IPS-20b (cell line): ENCODE data around the gene CROCC2.

Source experiments
- H3K27ac ChIP-seq: one replicate; pipeline ENCODE4 v1.5.1; 2013; ENCODE audit warnings: low read length
- H3K27me3 ChIP-seq: 2 replicates; pipeline ENCODE4 v1.6.1; 2013; ENCODE audit warnings: mild to moderate bottlenecking, low read length, inconsistent platforms; ENCODE audit not compliant: insufficient read depth
- H3K36me3 ChIP-seq: 2 replicates; pipeline ENCODE4 v1.6.1; 2013; ENCODE audit warnings: low read depth, mild to moderate bottlenecking, inconsistent platforms, low read length, moderate library complexity; ENCODE audit not compliant: insufficient read depth
- H3K4me1 ChIP-seq: 2 replicates; pipeline ENCODE4 v1.6.1; 2013; ENCODE audit warnings: mild to moderate bottlenecking, control low read depth, inconsistent platforms, low read length, moderate library complexity; ENCODE audit not compliant: insufficient read depth
- H3K4me3 ChIP-seq: 2 replicates; pipeline ENCODE4 v1.5.1; 2013; ENCODE audit warnings: mild to moderate bottlenecking, low read length, inconsistent platforms
- H3K9ac ChIP-seq: 2 replicates; pipeline ENCODE4 v1.6.1; 2013; ENCODE audit warnings: low read depth, mild to moderate bottlenecking, inconsistent platforms, low read length, moderate library complexity
- H3K9me3 ChIP-seq: 2 replicates; pipeline ENCODE4 v1.6.1; 2013; ENCODE audit warnings: mild to moderate bottlenecking, low read depth, low read length, inconsistent platforms; ENCODE audit not compliant: insufficient read depth

The CROCC2 gene

GRCh38 chr2:240878341-240878936, 27.7 kb upstream of the CROCC2 start:
- no peak overlapping the region for H3K9ac ChIP-seq
- no peak overlapping the region for H3K27ac ChIP-seq
- H3K4me3 ChIP-seq: no peak overlapping the region
- no peaks in the 10 kb centered on the region for H3K9me3 ChIP-seq
- H3K27me3 ChIP-seq: no peaks in the 10 kb centered on the region
- H3K36me3 ChIP-seq: no peaks in the 10 kb centered on the region
- no peaks in the 10 kb centered on the region for H3K4me1 ChIP-seq

DNA sequence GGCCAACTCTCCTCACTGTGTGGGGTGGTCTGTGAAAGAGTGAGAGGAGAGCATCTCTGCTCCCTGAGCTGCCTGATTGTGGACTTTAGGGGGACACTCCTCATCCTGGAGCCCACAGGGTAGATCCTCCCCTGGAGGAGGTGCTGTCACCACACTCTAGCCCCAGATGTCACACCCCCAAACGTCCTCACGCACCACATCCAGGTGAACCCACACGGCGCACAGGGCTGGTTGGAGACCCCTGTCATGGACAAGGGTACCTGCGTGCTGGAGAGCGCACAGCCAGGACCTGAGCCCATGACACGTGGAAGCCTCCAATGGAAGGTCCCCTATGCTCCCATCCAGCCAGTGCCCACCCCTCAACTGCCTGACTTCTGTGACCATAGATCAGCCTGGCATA, 27.0 kb upstream of the CROCC2 start:
- H3K36me3 ChIP-seq: no peaks in the 10 kb centered on the region
- no peaks in the 10 kb centered on the region for H3K27me3 ChIP-seq
- H3K27ac ChIP-seq: no peak overlapping the region
- H3K4me3 ChIP-seq: no peak overlapping the region
- no peaks in the 10 kb centered on the region for H3K9me3 ChIP-seq
- no peaks in the 10 kb centered on the region for H3K4me1 ChIP-seq
- no peak overlapping the region for H3K9ac ChIP-seq

GRCh38 chr2:240881913-240882312, 24.2 kb upstream of the CROCC2 start:
- no peak overlapping the region for H3K9ac ChIP-seq
- no peaks in the 10 kb centered on the region for H3K4me1 ChIP-seq
- H3K36me3 ChIP-seq: no peaks in the 10 kb centered on the region

GRCh38 chr2:240884221-240884620, 21.9 kb upstream of the CROCC2 start:
- H3K9me3 ChIP-seq: no peaks in the 10 kb centered on the region
- H3K4me1 ChIP-seq: no peaks in the 10 kb centered on the region
- no peak overlapping the region for H3K27ac ChIP-seq
- H3K36me3 ChIP-seq: no peaks in the 10 kb centered on the region
- no peak overlapping the region for H3K9ac ChIP-seq
- no peaks in the 10 kb centered on the region for H3K27me3 ChIP-seq
- no peak overlapping the region for H3K4me3 ChIP-seq

More at GRCh38 chr2:240881913-240882312, 24.2 kb upstream of the CROCC2 start:
- Histone ChIP-seq H3K4me3 (no peak overlapping the region), H3K9me3 (no peaks in the 10 kb centered on the region), H3K27ac (no peak overlapping the region), H3K27me3 (no peaks in the 10 kb centered on the region)

DNA sequence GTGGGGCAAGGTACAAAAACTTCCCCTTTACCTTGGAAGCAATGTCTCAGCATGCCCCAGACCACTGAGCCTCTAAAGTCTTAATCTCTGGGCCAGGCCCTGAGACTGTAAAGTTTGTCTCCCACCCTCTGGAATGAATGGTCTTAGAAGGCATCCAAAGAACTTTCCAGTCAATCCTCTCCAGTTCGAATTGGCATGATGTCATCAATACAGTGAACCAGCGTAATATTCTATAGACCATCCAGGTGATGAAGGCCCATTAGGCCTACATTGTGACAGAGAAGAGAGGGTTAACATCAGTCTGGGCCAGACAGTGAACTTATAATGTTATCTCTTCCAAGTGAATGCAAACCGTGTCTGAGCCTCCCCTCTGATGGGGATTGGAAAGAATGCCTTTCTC, 21.4 kb upstream of the CROCC2 start:
- H3K27ac ChIP-seq: no peak overlapping the region
- H3K27me3 ChIP-seq: no peaks in the 10 kb centered on the region
- H3K9me3 ChIP-seq: no peaks in the 10 kb centered on the region
- no peak overlapping the region for H3K4me3 ChIP-seq
- H3K9ac ChIP-seq: no peak overlapping the region
- no peaks in the 10 kb centered on the region for H3K4me1 ChIP-seq
- no peaks in the 10 kb centered on the region for H3K36me3 ChIP-seq

GRCh38 chr2:240885566-240885965, 20.6 kb upstream of the CROCC2 start:
- H3K4me3 ChIP-seq: no peak overlapping the region
- no peaks in the 10 kb centered on the region for H3K27me3 ChIP-seq
- H3K9me3 ChIP-seq: no peaks in the 10 kb centered on the region
- no peak overlapping the region for H3K27ac ChIP-seq
- no peak overlapping the region for H3K9ac ChIP-seq
- H3K4me1 ChIP-seq: no peaks in the 10 kb centered on the region
- H3K36me3 ChIP-seq: no peaks in the 10 kb centered on the region

DNA sequence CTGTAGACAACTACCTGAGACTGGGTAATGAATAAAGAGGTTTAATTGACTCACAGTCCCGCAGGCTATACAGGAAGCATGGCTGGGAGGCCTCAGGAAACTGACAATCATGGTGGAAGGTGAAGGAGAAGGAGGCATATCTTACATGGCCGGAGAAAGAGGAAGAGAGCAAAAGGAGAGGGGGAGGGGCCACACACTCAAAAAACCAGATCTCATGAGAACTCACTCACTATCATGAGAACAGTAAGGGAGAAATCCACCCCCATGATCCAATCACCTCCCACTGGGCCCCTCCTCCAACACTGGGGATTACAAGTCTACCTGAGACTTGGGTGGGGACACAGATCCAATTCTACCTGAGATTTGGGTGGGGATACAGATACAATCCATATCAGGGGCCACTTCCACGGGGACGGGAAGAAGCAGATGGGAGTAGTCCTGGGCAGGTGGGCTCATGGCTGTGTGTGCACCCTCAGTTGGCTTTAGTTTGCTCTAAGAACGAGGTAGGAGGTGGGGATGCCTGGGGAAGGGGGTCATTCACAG, 20.0 kb upstream of the CROCC2 start:
- Histone ChIP-seq H3K9me3 (no peaks in the 10 kb centered on the region), H3K27me3 (no peaks in the 10 kb centered on the region), H3K36me3 (no peaks in the 10 kb centered on the region), H3K27ac (no peak overlapping the region), H3K4me3 (no peak overlapping the region), H3K4me1 (no peaks in the 10 kb centered on the region), H3K9ac (no peak overlapping the region)

- no peaks in the 10 kb centered on the region for H3K9me3 ChIP-seq
- H3K9ac ChIP-seq: no peak overlapping the region
- H3K27me3 ChIP-seq: no peaks in the 10 kb centered on the region
- H3K27ac ChIP-seq: no peak overlapping the region
- H3K36me3 ChIP-seq: no peaks in the 10 kb centered on the region
- H3K4me3 ChIP-seq: no peak overlapping the region
- H3K4me1 ChIP-seq: no peaks in the 10 kb centered on the region
Measured at GRCh38 chr2:240886678-240887609, 19.2 kb upstream of the CROCC2 start.

GRCh38 chr2:240887631-240888030, 18.5 kb upstream of the CROCC2 start:
- Histone ChIP-seq H3K27me3 (no peaks in the 10 kb centered on the region), H3K4me1 (no peaks in the 10 kb centered on the region), H3K9me3 (no peaks in the 10 kb centered on the region), H3K27ac (no peak overlapping the region), H3K4me3 (no peak overlapping the region), H3K36me3 (no peaks in the 10 kb centered on the region), H3K9ac (no peak overlapping the region)

- no peaks in the 10 kb centered on the region for H3K9me3 ChIP-seq
- H3K27me3 ChIP-seq: no peaks in the 10 kb centered on the region
- H3K4me3 ChIP-seq: no peak overlapping the region
Measured at GRCh38 chr2:240888130-240888889, 17.8 kb upstream of the CROCC2 start.

DNA sequence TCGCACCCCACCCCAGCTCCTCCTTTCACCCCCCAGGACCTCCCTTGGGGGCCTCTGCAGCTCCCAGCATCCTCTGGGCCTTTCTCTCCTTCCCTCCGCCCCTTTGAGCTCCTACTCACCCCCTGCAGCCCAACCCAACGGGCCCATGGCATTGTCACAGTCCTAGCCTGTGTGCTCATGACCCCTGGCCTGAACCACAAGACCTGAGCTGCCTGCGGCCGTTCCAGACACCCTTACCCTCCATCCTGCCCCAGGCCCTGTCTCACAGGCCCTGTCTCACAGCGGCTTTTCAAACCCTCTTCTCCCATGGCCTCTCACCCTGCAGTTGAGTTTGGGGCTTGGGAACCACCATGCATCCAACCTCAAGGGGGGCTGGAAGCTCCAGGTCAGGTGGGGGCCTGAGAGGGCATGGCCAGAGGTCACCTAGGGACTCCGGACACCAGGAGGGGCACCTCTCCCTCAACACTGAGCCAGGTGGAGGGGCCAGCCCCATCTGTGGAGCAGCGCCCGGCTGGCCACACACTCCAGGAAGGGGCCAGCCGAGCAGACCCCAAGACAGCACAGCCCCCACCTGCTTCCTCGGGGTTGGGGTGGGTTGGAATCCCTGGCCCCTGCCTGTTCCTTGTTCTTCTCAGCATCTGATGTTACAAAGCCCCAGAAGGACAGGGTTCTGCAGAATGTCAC, 17.1 kb upstream of the CROCC2 start:
- Histone ChIP-seq H3K27ac (no peak overlapping the region), H3K4me3 (no peak overlapping the region), H3K36me3 (no peaks in the 10 kb centered on the region), H3K9me3 (no peaks in the 10 kb centered on the region), H3K27me3 (no peaks in the 10 kb centered on the region), H3K9ac (no peak overlapping the region), H3K4me1 (peaks cover 4% of the 10 kb centered on the region; the same call in 1 of the 2 replicates)

More at GRCh38 chr2:240888130-240888889, 17.8 kb upstream of the CROCC2 start:
- H3K27ac ChIP-seq: no peak overlapping the region
- no peaks in the 10 kb centered on the region for H3K4me1 ChIP-seq
- H3K9ac ChIP-seq: no peak overlapping the region
- H3K36me3 ChIP-seq: no peaks in the 10 kb centered on the region
